Esophagus squamous epithelium (tissue), 5 donors: ENCODE data around the gene RELN. TPM values are rescaled to one million over a fixed set of nuclear protein-coding genes. Genes with fewer than 3 reads are reported as not detected.
A peak's percentile ranks its signal among the peaks of the same experiment; 100 is the strongest.

Source experiments
- DNase-seq: peaks from one replicate; lab custom pipeline; 2025; lab: John Stamatoyannopoulos, UW
- H3K27ac ChIP-seq, 4 donors: fragments of 200-600 bp; sonication (generic); one replicate each; pipeline ENCODE4 v1.5.1; 2016 to 2019; ENCODE audit warnings: mild to moderate bottlenecking in 1 of 4
- H3K27me3 ChIP-seq, 4 donors: fragments of 200-600 bp; sonication (generic); 1 replicate in 3 of 4; 2 replicates in 1 of 4; pipeline versions ENCODE4 v1.5.1 to v1.6.0; 2017 to 2021; ENCODE audit warnings: antibody characterized with exemption in 1 of 4
- H3K36me3 ChIP-seq, 3 donors: fragments of 200-600 bp; sonication (generic); one replicate each; pipeline ENCODE4 v1.5.1; 2016 to 2019
- H3K4me1 ChIP-seq, 3 donors: fragments of 200-600 bp; sonication (generic); one replicate each; pipeline ENCODE4 v1.5.1; 2017 to 2019
- H3K4me3 ChIP-seq, 4 donors: fragments of 200-600 bp; sonication (generic); 1 replicate in 3 of 4; 2 replicates in 1 of 4; pipeline ENCODE4 v1.5.1; 2016 to 2019; ENCODE audit warnings: mild to moderate bottlenecking in 2 of 4, moderate library complexity in 1 of 4
- H3K9me3 ChIP-seq, 3 donors: fragments of 200-600 bp; sonication (generic); one replicate each; pipeline ENCODE4 v1.5.1; 2016 to 2019
- CTCF ChIP-seq, 6 experiments: fragments of 450-650 bp in 4 of 6; fragments of 200-600 bp in 2 of 6; sonication (generic) in 2 of 6; IDR thresholded peaks; one replicate each; pipeline ENCODE4 v1.5.1; 2016 to 2019; ENCODE audit warnings: antibody characterized with exemption in 6 of 6, mild to moderate bottlenecking in 4 of 6, moderate library complexity in 4 of 6
- POLR2A ChIP-seq, 4 donors: fragments of 450-650 bp; IDR thresholded peaks; one replicate each; pipeline ENCODE4 v1.6.1; 2017; ENCODE audit warnings: antibody characterized with exemption in 4 of 4, mild to moderate bottlenecking in 4 of 4, moderate library complexity in 3 of 4
- WGBS, 2 donors: methylation state at CpG; one replicate each; pipeline ENCODE4 v1.1.5; 2018; 5-methylcytosine and 5-hydroxymethylcytosine counted together
- intact Hi-C: fragments of 100-400 bp; cut with DNase I; formaldehyde crosslinking; loops from one replicate; pipeline ENCODE4 v1.15.0; 2022
- total RNA-seq, 4 donors: library from RNA; depleted of rRNA; stranded (reverse); fragments of >200 nt; gene quantifications; one replicate each; pipeline ENCODE4 v1.1.0, GENCODE V29; 2016
- donor health status: DM: yes; HTN: yes; CAD: no.

RELN gene
- total RNA-seq, 4 donors from 2014 or later: 0.68 to 6.5 (median 1.00) TPM

- Histone ChIP-seq H3K9me3 (no peaks in the 10 kb centered on the region), H3K27me3 (peaks cover 0 to 3% (median 0%) of the 10 kb centered on the region in 4 donors), H3K36me3 (no peaks in the 10 kb centered on the region), H3K4me3 (no peak overlapping the region), H3K27ac (no peak overlapping the region), H3K4me1 (no peaks in the 10 kb centered on the region)
- TF ChIP-seq CTCF (IDR thresholded peaks at IDR 0.05) (no peak), POLR2A (IDR thresholded peaks at IDR 0.05) (no peak)
- 75 to 92% methylated on average over 2 of the region's 2 CpGs for WGBS, 2 donors
- intact Hi-C loops: no loop called here
- DNase-seq: no peak
Observed at GRCh38 chr7:103580031-103580430, 409.4 kb downstream of the RELN start.

- Histone ChIP-seq H3K27me3 (peaks cover 0 to 4% (median 0%) of the 10 kb centered on the region in 4 donors), H3K36me3 (no peaks in the 10 kb centered on the region), H3K4me1 (no peaks in the 10 kb centered on the region), H3K9me3 (no peaks in the 10 kb centered on the region), H3K4me3 (no peak overlapping the region), H3K27ac (no peak overlapping the region)
- TF ChIP-seq CTCF (IDR thresholded peaks at IDR 0.05) (no peak), POLR2A (IDR thresholded peaks at IDR 0.05) (no peak)
- DNase-seq: no peak
- intact Hi-C loops: no loop called here
- WGBS, 2 donors: 60 to 90% methylated on average over 2 of the region's 2 CpGs
Observed at GRCh38 chr7:103577059-103577458, 412.4 kb downstream of the RELN start.

GRCh38 chr7:103576641-103577040 lies 412.8 kb downstream of the RELN start:
- no peak for TF ChIP-seq POLR2A (IDR thresholded peaks at IDR 0.05)
- no peak for TF ChIP-seq CTCF (IDR thresholded peaks at IDR 0.05)
- no peaks in the 10 kb centered on the region for H3K36me3 ChIP-seq
- intact Hi-C loops: no loop called here
- WGBS, 2 donors: 56 to 60% methylated on average over 5 of the region's 5 CpGs
- H3K4me3 ChIP-seq: no peak overlapping the region
- no peaks in the 10 kb centered on the region for H3K4me1 ChIP-seq
- H3K27ac ChIP-seq: no peak overlapping the region
- H3K27me3 ChIP-seq: peaks cover 0 to 4% (median 0%) of the 10 kb centered on the region in 4 donors
- H3K9me3 ChIP-seq: no peaks in the 10 kb centered on the region
- no peak for DNase-seq

- no peak overlapping the region for H3K4me3 ChIP-seq
- H3K27me3 ChIP-seq: peaks cover 0 to 4% (median 0%) of the 10 kb centered on the region in 4 donors
- H3K36me3 ChIP-seq: no peaks in the 10 kb centered on the region
- no peak for TF ChIP-seq POLR2A (IDR thresholded peaks at IDR 0.05)
- TF ChIP-seq CTCF (IDR thresholded peaks at IDR 0.05): no peak
- WGBS, 2 donors: 36 to 40% methylated on average over 1 of the region's 1 CpG
- no peaks in the 10 kb centered on the region for H3K4me1 ChIP-seq
- H3K27ac ChIP-seq: no peak overlapping the region
- H3K9me3 ChIP-seq: no peaks in the 10 kb centered on the region
- no peak for DNase-seq
- intact Hi-C loops: no loop called here
Observed at GRCh38 chr7:103574576-103574975, 414.9 kb downstream of the RELN start.

GRCh38 chr7:103573479-103574058 lies 415.9 kb downstream of the RELN start:
- intact Hi-C loops: no loop called here
- 43 to 45% methylated on average over 3 of the region's 3 CpGs for whole genome bisulfite sequencing, 2 donors
- Histone ChIP-seq H3K27me3 (peaks cover 0 to 4% (median 0%) of the 10 kb centered on the region in 4 donors), H3K4me1 (no peaks in the 10 kb centered on the region), H3K36me3 (no peaks in the 10 kb centered on the region), H3K27ac (no peak overlapping the region), H3K4me3 (no peak overlapping the region), H3K9me3 (no peaks in the 10 kb centered on the region)
- TF ChIP-seq POLR2A (IDR thresholded peaks at IDR 0.05): no peak
- peak in 5 of 6 experiments; percentile 20 to 68 (median 56) for TF ChIP-seq CTCF (IDR thresholded peaks at IDR 0.05)
- no peak for DNase-seq
